Loucy (cell line): ENCODE measurements around the gene MYOZ1.

Experiments used
- H2AFZ ChIP-seq: fragments of 200-600 bp; sonication (generic); 2 replicates; pipeline ENCODE4 v1.6.0; 2016; ENCODE audit warnings: antibody characterized with exemption, mild to moderate bottlenecking, low read length, moderate library complexity
- H3F3A ChIP-seq: fragments of 200-600 bp; 2 replicates; pipeline ENCODE4 v1.6.0; 2016; ENCODE audit warnings: antibody characterized with exemption, low read depth, mild to moderate bottlenecking
- H3K27me3 ChIP-seq: fragments of 200-600 bp; sonication (generic); 2 replicates; pipeline ENCODE4 v1.6.1; 2014; ENCODE audit warnings: low read length, mild to moderate bottlenecking; ENCODE audit not compliant: insufficient read depth, poor library complexity, severe bottlenecking
- H3K36me3 ChIP-seq: fragments of 200-600 bp; sonication (generic); 2 replicates; pipeline ENCODE4 v1.6.1; 2016; ENCODE audit warnings: low read length; ENCODE audit not compliant: insufficient read depth
- H3K4me1 ChIP-seq: fragments of 200-600 bp; sonication (generic); 2 replicates; pipeline ENCODE4 v1.5.1; 2014; ENCODE audit warnings: low read length, mild to moderate bottlenecking; ENCODE audit not compliant: insufficient read depth, poor library complexity, severe bottlenecking
- H3K4me2 ChIP-seq: fragments of 200-600 bp; sonication (generic); 2 replicates; pipeline ENCODE4 v1.6.0; 2014; ENCODE audit warnings: antibody characterized with exemption, low read length, low read depth, mild to moderate bottlenecking; ENCODE audit not compliant: poor library complexity, severe bottlenecking
- H3K4me3 ChIP-seq: fragments of 200-600 bp; sonication (generic); 2 replicates; pipeline ENCODE4 v1.5.1; 2014; ENCODE audit warnings: low read length, mild to moderate bottlenecking, mixed read lengths; ENCODE audit not compliant: poor library complexity, severe bottlenecking
- H3K79me2 ChIP-seq: fragments of 200-600 bp; sonication (generic); 2 replicates; pipeline ENCODE4 v1.6.1; 2014; ENCODE audit warnings: low read length; ENCODE audit not compliant: insufficient read depth
- H3K9ac ChIP-seq: fragments of 200-600 bp; sonication (generic); 2 replicates; pipeline ENCODE4 v1.6.0; 2014; ENCODE audit warnings: mild to moderate bottlenecking, low read depth, low read length, moderate library complexity; ENCODE audit not compliant: poor library complexity, severe bottlenecking
- H3K9me2 ChIP-seq: fragments of 200-600 bp; sonication (generic); replicated peaks from 2 replicates; pipeline ENCODE4 v1.6.1; 2016; ENCODE audit warnings: low read depth, low read length, mixed read lengths
- H3K9me3 ChIP-seq: fragments of 200-600 bp; sonication (generic); 2 replicates; pipeline ENCODE4 v1.6.1; 2014; ENCODE audit warnings: mild to moderate bottlenecking, antibody characterized with exemption, low read length, low read depth; ENCODE audit not compliant: insufficient read depth
- H4K20me1 ChIP-seq: fragments of 200-600 bp; sonication (generic); 2 replicates; pipeline ENCODE4 v1.6.0; 2014; ENCODE audit warnings: antibody characterized with exemption, low read length, mild to moderate bottlenecking; ENCODE audit not compliant: insufficient read depth, poor library complexity, severe bottlenecking
- EZH2phosphoT487 ChIP-seq: fragments of 200-600 bp; IDR thresholded peaks from 2 replicates; pipeline ENCODE4 v1.6.1; 2018; ENCODE audit warnings: antibody characterized with exemption, mild to moderate bottlenecking, moderate library complexity, borderline replicate concordance
- TF ChIP-seq, protein P1 (sequence below): fragments of 200-600 bp; sonication (generic); conservative IDR thresholded peaks from 2 replicates; pipeline ENCODE4 v1.5.1; 2014; ENCODE audit warnings: mild to moderate bottlenecking, antibody characterized with exemption, low read length

The MYOZ1 gene

DNA sequence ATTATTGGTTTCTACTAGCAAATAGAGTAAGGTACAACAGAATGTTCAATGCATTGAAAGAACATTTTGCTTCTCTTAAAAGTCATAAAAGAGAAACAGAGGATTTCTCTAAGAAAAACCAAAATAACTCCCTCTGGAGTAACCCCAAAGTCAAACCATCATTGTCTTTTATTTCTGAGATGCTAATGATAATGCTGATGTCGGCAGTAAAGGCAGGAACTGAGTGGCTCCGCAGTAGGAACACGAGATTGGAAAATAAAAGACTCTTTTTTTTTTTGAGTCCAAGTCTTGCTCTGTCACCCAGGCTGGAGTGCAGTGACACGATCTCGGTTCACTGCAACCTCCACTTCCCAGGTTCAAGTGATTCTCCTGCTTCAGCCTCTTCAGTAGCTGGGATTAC lies 47.5 kb downstream of the MYOZ1 start:
- TF ChIP-seq, protein P1, sequence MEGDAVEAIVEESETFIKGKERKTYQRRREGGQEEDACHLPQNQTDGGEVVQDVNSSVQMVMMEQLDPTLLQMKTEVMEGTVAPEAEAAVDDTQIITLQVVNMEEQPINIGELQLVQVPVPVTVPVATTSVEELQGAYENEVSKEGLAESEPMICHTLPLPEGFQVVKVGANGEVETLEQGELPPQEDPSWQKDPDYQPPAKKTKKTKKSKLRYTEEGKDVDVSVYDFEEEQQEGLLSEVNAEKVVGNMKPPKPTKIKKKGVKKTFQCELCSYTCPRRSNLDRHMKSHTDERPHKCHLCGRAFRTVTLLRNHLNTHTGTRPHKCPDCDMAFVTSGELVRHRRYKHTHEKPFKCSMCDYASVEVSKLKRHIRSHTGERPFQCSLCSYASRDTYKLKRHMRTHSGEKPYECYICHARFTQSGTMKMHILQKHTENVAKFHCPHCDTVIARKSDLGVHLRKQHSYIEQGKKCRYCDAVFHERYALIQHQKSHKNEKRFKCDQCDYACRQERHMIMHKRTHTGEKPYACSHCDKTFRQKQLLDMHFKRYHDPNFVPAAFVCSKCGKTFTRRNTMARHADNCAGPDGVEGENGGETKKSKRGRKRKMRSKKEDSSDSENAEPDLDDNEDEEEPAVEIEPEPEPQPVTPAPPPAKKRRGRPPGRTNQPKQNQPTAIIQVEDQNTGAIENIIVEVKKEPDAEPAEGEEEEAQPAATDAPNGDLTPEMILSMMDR: no peak
- TF ChIP-seq EZH2phosphoT487: no peak
- Histone ChIP-seq H3K4me2 (no peak overlapping the region), H3K4me1 (peaks cover 37% of the 10 kb centered on the region), H3K9me3 (no peaks in the 10 kb centered on the region), H3K9ac (no peak overlapping the region), H3K4me3 (no peak overlapping the region), H3K9me2 (no peaks in the 10 kb centered on the region), H3K36me3 (no peaks in the 10 kb centered on the region), H4K20me1 (no peaks in the 10 kb centered on the region), H2AFZ (no peak overlapping the region), H3K79me2 (no peaks in the 10 kb centered on the region), H3F3A (no peaks in the 10 kb centered on the region), H3K27me3 (no peaks in the 10 kb centered on the region)

GRCh38 chr10:73593110-73593509 lies 48.2 kb downstream of the MYOZ1 start:
- Histone ChIP-seq H3F3A (no peaks in the 10 kb centered on the region), H3K4me2 (no peak overlapping the region), H3K4me1 (peaks cover 37% of the 10 kb centered on the region), H3K9me2 (no peaks in the 10 kb centered on the region), H3K9me3 (no peaks in the 10 kb centered on the region), H4K20me1 (no peaks in the 10 kb centered on the region), H3K4me3 (no peak overlapping the region), H3K36me3 (no peaks in the 10 kb centered on the region), H3K79me2 (no peaks in the 10 kb centered on the region), H3K27me3 (no peaks in the 10 kb centered on the region), H3K9ac (no peak overlapping the region), H2AFZ (no peak overlapping the region)
- TF ChIP-seq, protein P1: no peak
- no peak for TF ChIP-seq EZH2phosphoT487

GRCh38 chr10:73591935-73592699 lies 49.2 kb downstream of the MYOZ1 start:
- H3K4me3 ChIP-seq: peak overlapping the region; percentile 64
- no peaks in the 10 kb centered on the region for H4K20me1 ChIP-seq
- peak overlapping the region; percentile 49 for H3K9ac ChIP-seq
- H3F3A ChIP-seq: no peaks in the 10 kb centered on the region
- no peak for TF ChIP-seq EZH2phosphoT487
- TF ChIP-seq, protein P1: no peak
- no peaks in the 10 kb centered on the region for H3K9me3 ChIP-seq
- peaks cover 37% of the 10 kb centered on the region for H3K4me1 ChIP-seq
- peak overlapping the region; percentile 83 for H3K4me2 ChIP-seq
- no peaks in the 10 kb centered on the region for H3K9me2 ChIP-seq
- H3K79me2 ChIP-seq: no peaks in the 10 kb centered on the region
- peak overlapping the region; percentile 28; the same call in 1 of the 2 replicates for H2AFZ ChIP-seq
- no peaks in the 10 kb centered on the region for H3K27me3 ChIP-seq
- no peaks in the 10 kb centered on the region for H3K36me3 ChIP-seq
